Fibroblast of lung (primary cell): ENCODE measurements around the gene HBP1.

Experiments used
- CTCF ChIP-seq, 2 donors: IDR thresholded peaks in 1 of 2; conservative IDR thresholded peaks in 1 of 2; 1 replicate in 1 of 2; 2 replicates in 1 of 2; pipeline ENCODE4 v1.5.1; 2011 to 2012; ENCODE audit warnings: low read length in 2 of 2, control low read depth in 1 of 2, inconsistent platforms in 1 of 2, low read depth in 1 of 2, mild to moderate bottlenecking in 1 of 2
- EZH2 ChIP-seq: IDR thresholded peaks from 2 replicates; pipeline ENCODE4 v1.5.1; 2012; ENCODE audit warnings: low read length, control low read depth, mild to moderate bottlenecking; ENCODE audit errors: missing control alignments

- TF ChIP-seq CTCF (conservative IDR thresholded peaks at IDR 0.05 in 1 of 2, IDR thresholded peaks at IDR 0.05 in 1 of 2; ENCODE audit: low read depth in 1 of 2, low read length in 2 of 2), result no peak
- TF ChIP-seq EZH2, result no peak
Observed at GRCh38 chr7:107190090-107190489, 21.3 kb downstream of the HBP1 start.
